Measurements from ENCODE around the gene POLR2L.

DNA sequence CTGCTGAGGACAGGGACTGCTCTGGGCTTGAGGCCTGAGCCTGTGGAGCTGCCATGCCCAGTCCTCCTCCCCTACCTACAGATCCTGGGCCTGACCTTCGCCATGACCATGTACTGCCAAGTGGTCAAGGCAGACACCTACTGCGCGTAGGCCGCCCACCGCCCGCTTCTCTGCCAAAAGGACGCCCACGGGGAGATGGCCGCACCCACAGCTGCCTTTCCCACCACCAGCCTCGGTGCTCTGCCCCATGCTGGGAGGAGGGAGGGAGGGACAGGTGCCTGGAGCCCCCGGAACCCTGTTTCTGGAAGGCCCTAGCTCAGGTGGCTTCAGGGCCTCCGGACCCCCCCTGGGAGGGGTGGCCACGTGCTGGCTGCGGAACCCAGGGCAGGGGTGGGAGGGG, 24.2 kb upstream of the POLR2L start:
- TF ChIP-seq CTCF (IDR thresholded peaks at IDR 0.05 in 2 of 3, conservative IDR thresholded peaks at IDR 0.05 in 1 of 3; ENCODE audit: borderline replicate concordance in 1 of 3, insufficient read depth in 1 of 3, low read depth in 2 of 3, low read length in 2 of 3) (no peak), POLR2A (IDR thresholded peaks at IDR 0.05; ENCODE audit: borderline replicate concordance, extremely low read depth, insufficient read depth, insufficient read length) (no peak)
